Activated CD4-positive, alpha-beta T cell treated with anti-CD3 and anti-CD28 coated beads, Interleukin-2, amount 50 U/mL, for 48 hours (primary cell): ENCODE measurements around the gene ARHGEF1.
A peak's percentile ranks its signal among the peaks of the same experiment; 100 is the strongest.
"Not testable (repeated sequence)": the region's sequence is repeated elsewhere in the genome, so short reads cannot be mapped to it uniquely, and the experiment has no call there.

Experiments used
- DNase-seq, 2 experiments: peaks; one replicate each; pipeline ENCODE4 v3.0.0-alpha.2; 2020

The ARHGEF1 gene

GRCh38 chr19:41933693-41934426 is 50.9 kb downstream of the ARHGEF1 start:
- DNase-seq = no peak

- DNase-seq = peak; percentile 85 to 88
These were observed 51.9 kb downstream of the ARHGEF1 start for GRCh38 chr19:41934849-41935374.

DNA sequence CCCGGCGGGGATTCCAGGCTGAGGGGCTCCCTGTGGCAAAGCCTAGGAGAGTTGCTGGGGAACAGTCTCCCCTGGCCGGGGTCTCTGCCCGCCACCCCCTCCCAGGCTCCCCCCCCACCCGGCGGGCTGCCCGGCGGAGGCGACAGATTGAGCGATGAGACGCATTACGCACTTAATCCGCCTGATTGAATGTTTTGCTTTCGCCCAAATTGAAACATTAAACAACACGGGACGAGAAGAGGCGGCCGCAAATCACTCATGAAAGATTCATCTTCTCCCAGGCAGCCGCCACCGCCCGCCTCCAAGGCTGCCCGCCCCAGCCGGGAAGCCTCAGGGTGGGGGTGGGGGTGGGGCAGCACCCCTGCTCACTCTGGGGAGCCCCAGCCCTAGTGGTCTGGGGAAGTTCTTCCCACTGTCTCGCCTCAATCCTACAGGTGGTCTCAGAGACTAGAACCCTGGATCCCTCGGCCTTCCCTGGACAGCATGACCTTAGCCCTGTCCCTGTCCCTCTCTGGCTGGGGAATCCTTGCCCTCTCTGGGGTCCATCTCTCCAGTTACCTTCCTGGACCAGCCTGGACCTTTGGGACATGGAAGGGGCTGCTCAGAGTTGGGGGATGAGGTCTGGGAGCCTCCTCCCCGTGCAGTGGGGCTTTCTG is 52.9 kb downstream of the ARHGEF1 start:
- peak in 1 of 2 experiments; percentile 52 for DNase-seq

GRCh38 chr19:41936416-41936850 is 53.4 kb downstream of the ARHGEF1 start:
- peak in 1 of 2 experiments; percentile 62 for DNase-seq

- no peak for DNase-seq
These were observed 54.0 kb downstream of the ARHGEF1 start for GRCh38 chr19:41936961-41937360.

- DNase-seq = no peak
These were observed 54.8 kb downstream of the ARHGEF1 start for GRCh38 chr19:41937525-41938468.

GRCh38 chr19:41939209-41939608 is 56.2 kb downstream of the ARHGEF1 start:
- not testable (repeated sequence) for DNase-seq

GRCh38 chr19:41939861-41940730 is 57.1 kb downstream of the ARHGEF1 start:
- DNase-seq = peak; percentile 50 to 58

GRCh38 chr19:41940731-41941409 is 57.9 kb downstream of the ARHGEF1 start:
- DNase-seq = no peak

DNA sequence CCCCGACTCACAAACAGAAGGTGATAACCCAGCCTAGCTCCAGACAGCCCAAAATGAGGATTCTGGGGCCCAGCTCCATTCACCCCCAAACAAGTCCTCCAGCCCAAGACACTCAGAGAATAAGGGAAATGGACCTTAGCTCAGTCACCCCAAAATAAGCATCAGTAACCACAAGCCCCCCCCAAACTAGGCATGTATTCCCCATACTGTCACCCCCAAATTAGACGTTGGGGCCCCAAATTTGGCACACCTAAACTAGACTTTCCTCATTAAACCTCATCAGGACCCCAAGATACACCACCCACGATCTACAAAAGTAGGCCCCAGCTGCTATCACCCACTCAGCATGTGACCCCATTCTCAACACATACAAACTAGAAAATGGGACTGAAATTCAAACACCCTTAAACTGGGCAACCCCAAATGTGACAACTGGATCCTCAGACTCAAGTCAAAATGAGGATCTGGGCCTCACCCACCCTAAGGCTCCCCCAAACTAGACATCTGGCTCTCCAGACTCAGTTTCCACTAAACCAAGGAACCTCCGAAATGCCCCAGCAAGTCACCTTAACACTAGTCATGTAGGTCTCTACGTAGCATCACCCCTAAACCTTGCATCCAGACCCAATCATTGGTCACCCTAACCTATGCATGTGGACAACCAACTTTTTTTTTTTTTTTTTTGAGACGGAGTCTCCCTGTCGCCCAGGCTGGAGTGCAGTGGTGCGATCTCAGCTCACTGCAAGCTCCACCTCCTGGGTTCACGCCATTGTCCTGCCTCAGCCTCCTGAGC is 58.6 kb downstream of the ARHGEF1 start:
- DNase-seq = no peak

DNA sequence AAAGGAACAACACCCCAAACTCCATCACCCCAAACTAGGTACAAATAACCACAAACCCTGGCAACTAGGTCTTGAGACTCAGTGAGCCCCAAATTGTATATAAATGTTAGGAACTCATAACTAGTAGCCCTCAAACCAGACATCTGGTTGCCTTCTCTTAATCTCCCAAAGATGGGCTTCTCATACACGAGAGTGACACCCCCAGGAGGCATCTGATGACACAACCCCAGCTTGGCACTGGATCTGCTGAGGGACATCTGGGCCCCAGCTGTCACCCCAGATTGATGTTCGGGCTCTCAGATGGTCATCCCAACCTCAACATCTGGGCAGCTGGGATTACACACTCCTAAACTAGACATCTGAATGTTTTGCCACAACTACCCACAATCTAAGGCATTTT is 61.4 kb downstream of the ARHGEF1 start:
- no peak for DNase-seq

DNA sequence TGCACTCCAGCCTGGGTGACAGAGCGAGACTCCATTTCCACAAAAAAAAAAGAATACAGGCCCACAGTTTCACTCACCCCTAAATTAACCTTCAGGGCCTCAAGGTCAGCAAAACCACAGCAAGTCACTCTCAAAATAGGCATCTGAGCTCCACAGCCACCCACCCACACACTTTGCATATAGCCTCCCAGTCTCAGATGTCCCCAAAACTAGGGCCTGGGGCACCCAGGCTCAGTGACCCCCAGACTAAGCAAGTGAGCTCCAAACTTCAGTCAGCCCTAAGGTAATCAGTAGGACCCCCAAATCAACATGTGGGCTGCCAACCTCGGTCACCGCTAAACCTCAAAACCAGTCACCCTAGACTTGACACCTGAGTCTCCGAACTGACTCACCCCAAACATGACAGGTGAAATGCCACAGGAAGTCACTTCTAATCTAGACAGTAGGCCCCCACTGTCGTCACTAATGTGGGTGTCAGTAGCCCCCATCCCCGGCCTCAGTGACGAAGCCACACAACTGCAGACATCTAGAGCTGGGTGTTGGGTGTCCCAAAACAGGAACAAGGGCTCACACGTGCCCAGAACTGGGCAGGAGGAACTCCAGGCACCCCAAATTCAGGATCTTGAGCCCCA is 62.3 kb downstream of the ARHGEF1 start:
- DNase-seq = peak; percentile 81 to 89

GRCh38 chr19:41947091-41947490 is 64.1 kb downstream of the ARHGEF1 start:
- no peak for DNase-seq

DNA sequence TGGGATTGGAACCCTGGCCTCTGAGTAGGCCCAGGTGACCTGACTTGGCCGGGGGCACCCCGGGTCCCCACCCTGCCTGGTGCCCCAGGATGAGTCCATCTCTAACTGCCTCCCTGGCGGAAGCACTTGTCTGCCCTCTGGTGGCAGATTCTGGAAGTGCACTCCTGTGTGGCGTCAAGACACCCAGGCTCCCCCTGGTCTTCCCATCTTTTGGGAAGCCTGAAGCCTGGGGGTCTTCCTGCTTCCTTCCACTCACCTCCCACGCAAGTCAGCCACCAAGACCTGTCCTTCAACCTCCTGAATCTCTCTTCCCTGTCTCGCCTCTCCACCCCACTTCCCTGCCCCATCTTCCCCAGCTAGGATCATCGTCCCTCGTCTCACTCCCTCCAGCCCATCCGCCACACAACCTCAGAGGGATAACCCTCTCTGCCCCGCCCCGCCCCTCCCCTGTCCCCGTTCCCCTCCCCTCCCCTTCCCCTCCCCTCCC is 68.7 kb downstream of the ARHGEF1 start:
- peak; percentile 95 for DNase-seq

DNA sequence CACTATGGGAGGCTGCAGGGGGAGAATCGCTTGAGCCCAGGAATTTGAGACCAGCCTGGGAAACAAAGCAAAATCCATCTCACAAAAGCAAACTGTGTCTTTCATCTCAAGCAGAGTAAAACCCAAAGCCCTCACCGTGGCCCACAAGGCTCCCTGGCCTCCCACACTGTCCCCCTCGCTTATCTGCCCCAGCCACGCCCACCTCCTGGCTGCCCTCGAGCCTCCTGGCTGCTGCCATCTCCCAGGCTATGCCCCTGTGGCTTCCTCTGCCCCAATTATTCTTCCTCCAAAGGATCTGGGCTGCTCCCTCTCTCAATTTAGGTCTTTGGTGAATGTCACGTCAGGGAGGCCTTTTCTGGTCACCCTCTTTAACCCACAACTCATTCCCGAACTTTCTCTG is 72.5 kb downstream of the ARHGEF1 start:
- DNase-seq = no peak

GRCh38 chr19:41956621-41957020 is 73.6 kb downstream of the ARHGEF1 start:
- DNase-seq = no peak
